Activated T-cell treated with anti-CD3 and anti-CD28 coated beads for 4 hours (primary cell): Measurements from ENCODE around the gene LIMA1.
"Not testable (repeated sequence)": the region's sequence is repeated elsewhere in the genome, so short reads cannot be mapped to it uniquely, and the experiment has no call there.

Experiments
- DNase-seq: peaks from one replicate; pipeline ENCODE4 v3.0.0-alpha.2; 2020

Gene LIMA1

DNA sequence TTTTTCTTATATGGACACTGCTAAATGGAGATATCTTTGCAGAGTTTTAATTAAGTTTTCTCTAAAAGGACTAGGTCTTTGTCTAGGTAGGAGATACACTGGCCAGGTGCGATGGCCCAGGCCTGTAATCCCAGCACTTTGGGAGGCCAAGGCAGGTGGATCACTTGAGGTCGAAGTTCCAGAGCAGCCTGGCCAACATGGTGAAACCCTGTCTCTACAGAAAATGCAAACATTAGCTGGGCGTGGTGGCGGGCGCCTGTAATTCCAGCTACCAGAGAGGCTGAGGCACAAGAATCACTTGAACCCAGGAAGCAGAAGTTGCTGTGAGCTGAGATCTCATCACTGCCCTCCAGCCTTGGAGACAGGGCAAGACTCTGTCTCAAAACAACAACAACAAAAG is 99.1 kb downstream of the LIMA1 start:
- DNase-seq: no peak

DNA sequence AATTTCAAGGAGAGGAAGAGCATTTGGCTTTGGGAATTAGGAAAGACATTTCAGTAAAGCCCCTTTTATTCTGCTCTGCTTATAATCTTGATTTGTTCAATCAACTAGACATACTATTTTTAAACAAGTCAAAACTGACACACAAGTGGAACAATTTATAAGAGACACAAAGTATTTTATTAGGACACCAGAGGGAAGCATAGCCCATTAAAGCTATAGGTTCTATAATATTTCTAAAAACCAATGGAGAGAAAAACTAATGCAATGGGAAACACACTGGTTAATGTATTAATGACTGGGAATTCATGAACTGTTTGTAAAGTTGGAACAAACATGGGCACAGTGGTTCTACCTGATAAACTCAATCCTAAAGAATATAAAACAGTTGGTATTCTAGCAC is 100.9 kb downstream of the LIMA1 start:
- no peak for DNase-seq

GRCh38 chr12:50181691-50182090 is 101.6 kb downstream of the LIMA1 start:
- no peak for DNase-seq

DNA sequence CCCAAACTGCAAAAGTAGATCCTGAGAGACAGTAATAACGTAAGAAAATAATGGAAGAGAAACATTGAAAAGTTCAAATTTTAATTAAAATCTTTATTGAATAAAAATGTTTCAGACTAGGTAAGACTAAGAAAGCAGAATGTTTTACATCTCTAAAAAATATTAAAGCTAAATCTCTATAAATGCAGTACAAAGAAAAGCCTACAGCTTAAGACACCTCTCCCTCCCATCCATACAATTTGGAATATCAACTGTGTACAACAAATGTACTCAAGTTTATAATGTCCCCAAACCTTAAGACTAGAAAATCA is 107.6 kb downstream of the LIMA1 start:
- no peak for DNase-seq

DNA sequence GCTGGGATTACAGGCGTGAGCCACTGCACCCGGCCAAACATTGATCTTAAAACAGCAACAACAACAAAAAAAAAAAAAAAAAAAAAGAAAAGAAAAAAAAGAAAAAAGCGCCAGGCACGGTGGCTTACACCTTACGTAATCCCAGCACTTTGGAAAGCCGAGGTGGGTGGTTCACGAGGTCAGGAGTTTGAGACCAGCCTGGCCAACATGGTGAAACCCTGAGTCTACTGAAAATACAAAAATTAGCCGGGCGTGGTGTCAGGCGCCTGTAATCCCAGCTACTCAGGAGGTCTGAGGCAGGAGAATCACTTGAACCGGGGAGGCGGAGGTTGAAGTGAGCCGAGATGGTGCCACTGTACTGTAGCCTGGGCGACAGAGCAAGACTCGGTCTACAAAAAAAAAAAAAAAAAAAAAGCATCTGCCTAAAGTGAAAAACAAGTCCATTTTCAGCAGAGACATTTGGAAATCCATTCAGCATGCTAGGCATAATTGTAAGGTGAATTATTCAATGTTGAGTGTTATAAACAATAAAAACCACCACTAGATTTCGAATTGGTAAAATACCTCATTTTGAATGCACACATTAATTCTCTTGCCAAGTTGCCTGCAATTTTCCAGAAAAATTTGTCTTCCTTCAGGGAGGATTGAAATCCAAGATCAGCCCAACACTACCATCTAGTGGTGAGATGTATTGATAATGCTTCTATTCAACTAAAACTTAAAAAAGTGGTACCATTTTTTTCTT is 108.2 kb downstream of the LIMA1 start:
- DNase-seq: no peak

- peak; percentile 89 for DNase-seq
Observed at GRCh38 chr12:50167049-50167828, 116.1 kb downstream of the LIMA1 start, which contains the start of gene CERS5. TSS of gene CERS5 (minus strand) at chr12:50167369. CDS start at chr12:50167297, 72 bp downstream.

GRCh38 chr12:50166799-50167048 is 116.6 kb downstream of the LIMA1 start:
- peak; percentile 32 for DNase-seq

DNA sequence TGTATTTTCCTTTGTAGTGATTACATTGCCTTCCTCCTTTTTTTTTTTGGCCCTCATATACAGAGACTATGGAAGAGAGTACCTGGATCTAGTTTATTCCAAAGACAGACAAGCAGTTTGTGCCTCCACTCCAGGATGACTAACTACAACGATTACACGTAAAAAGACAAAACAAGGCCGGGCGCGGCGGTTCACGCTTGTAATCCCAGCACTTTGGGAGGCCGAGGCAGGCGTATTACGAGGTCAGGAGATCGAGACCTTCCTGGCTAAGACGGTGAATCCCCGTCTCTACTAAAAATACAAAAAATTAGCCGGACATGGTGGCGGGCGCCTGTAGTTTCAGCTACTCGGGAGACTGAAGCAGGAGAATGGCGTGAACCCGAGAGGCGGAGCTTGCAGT is 118.4 kb downstream of the LIMA1 start:
- DNase-seq: no peak

DNA sequence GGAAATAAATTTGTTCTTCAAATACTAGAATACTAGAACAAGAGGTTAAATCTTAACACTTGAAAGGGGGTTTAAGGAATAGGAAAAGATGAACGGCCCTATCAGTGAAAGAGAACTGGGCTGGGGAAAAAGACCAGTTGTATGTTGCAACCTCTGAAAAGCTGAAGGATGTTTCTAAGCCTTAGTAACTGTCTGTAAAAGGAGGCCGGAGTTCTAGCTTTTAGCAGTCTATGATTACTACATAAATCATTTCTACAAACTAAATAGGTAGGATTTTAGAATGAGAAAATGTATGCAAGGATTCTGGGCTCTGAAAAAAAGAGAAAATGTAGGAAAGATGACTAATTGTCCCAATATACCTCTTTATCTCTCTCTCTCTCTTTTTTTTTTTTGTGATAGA is 121.1 kb downstream of the LIMA1 start:
- DNase-seq: no peak

DNA sequence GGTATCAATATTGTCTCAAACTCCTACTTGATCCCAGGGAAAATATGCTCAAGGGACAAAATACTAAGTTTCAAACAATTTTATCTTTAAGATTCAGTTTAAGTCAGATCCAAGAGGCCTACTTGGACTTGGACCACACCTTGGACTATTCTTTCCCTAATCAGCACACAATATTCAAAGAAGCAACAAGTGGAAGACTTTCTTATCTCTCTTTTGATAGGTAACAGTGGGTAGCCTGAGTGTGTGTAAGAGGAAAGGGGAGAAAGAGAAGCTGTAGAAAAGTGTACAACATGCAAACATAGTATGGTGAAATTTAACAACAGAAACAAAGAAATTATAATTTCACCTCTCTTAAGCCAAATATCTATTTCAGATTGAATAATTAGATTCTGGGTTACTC is 122.7 kb downstream of the LIMA1 start:
- no peak for DNase-seq

DNA sequence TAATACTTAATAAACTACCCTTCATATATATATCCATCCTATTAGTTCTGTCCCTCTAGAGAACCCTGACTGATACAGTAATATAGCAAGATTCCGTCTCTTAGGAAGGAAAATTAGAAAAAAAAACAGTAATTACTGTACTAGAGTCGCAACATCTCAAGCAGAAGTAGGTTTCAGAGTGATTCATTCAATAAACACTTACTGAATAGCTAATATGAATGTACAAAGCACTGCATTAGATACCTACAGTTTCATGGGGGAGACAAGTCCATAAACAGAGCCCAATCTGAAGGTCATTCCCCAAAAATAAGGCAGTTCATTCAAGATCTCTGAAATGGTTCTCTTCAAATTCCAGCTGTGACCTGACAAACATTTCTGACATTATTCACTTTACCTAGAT is 126.1 kb downstream of the LIMA1 start:
- DNase-seq: no peak

GRCh38 chr12:50156641-50157040 is 126.7 kb downstream of the LIMA1 start:
- no peak for DNase-seq

DNA sequence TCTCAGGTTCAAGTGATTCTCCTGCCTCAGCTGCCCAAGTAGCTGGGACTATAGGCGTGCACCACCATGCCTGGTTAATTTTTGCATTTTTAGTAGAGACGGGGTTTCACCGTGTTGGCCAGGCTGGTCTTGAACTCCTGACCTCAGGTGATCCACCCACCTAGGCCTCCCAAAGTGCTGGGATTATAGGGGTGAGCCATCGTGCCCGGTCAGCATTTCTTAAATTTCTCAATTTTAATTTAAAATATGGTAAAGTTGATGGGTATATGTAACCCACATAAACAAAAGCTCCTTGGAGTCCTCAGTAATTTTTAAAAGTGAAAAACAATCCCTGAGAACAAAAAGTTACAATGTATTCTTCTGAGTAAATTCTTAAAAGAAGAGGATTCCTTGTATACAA is 128.4 kb downstream of the LIMA1 start:
- DNase-seq: not testable (repeated sequence)

- no peak for DNase-seq
Observed at GRCh38 chr12:50151047-50151687, 132.2 kb downstream of the LIMA1 start.

DNA sequence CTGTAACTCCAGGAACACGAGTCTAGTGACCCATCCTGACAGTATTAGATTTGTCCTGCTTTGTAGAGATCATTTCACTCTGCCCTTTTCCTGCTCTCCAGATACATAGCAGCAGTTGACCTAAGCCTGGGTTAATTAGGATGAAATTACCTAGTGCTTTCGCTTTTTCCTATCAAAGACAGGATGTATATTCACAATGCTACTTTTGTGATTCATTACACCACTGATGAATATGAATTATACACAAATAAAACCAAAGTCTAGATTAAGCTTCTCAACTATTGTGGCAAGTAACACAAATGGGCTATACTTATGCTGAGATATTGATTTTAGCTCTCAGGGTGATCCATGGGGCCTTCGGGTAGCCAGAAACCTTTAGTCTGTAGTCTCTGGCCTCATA is 134.0 kb downstream of the LIMA1 start:
- no peak for DNase-seq

- DNase-seq: not testable (repeated sequence)
Observed at GRCh38 chr12:50148011-50148410, 135.3 kb downstream of the LIMA1 start.

GRCh38 chr12:50147281-50147680 is 136.0 kb downstream of the LIMA1 start:
- no peak for DNase-seq

DNA sequence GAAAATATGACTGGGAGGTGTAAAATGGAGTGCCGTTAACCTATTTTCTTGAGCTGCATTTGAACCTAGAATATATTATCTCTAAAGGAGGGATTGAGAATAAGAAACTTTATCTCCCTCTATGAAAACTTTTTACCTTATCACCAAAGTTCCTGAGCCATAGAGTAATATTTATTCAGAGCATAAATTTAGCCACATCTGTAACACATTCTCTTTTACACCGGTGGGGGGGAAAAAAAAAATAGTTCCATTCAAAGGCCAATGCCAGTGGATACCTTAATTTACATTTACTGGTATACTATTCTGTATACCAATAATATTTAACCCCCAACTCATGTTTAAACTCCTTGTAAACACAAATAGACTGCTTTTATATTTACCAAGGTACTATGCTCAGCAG is 137.9 kb downstream of the LIMA1 start:
- no peak for DNase-seq

GRCh38 chr12:50142993-50143392 is 140.3 kb downstream of the LIMA1 start:
- no peak for DNase-seq

GRCh38 chr12:50132505-50133135 is 150.7 kb downstream of the LIMA1 start:
- DNase-seq: no peak

- DNase-seq: no peak
Observed at GRCh38 chr12:50129290-50129689, 154.0 kb downstream of the LIMA1 start.

GRCh38 chr12:50127546-50127945 is 155.8 kb downstream of the LIMA1 start:
- DNase-seq: no peak
